Heart left ventricle (tissue), 13 donors: ENCODE data around the gene MRPL55.

Experiments used
- POLR2A ChIP-seq, 2 donors: fragments of 450-650 bp; IDR thresholded peaks; one replicate each; pipeline ENCODE4 v1.6.1; 2017; ENCODE audit warnings: antibody characterized with exemption in 2 of 2, mild to moderate bottlenecking in 2 of 2, moderate library complexity in 2 of 2
- TF ChIP-seq, protein P1 (sequence below), 12 donors: fragments of 200-600 bp; sonication (generic) in 4 of 12; IDR thresholded peaks; one replicate each; pipeline versions ENCODE4 v1.5.0 to v1.8.0; 2018 to 2022; ENCODE audit warnings: antibody characterized with exemption in 12 of 12, mild to moderate bottlenecking in 5 of 12
- donor health status: ischemic (EF 13 %, LVEDD 7.1; RV severe dilation, severe dysfunction).
- donor health status: DM: no; HTN: yes; CAD: no.
- donor health status: DM: no; HTN: no; CAD: no.
- donor health status: ischemic (EF 25% LVEDD 6.9; RV normal size, moderate dysfunction).
- donor health status: ischemic (EF 25% LVEDD 5.7; RV mildly dilated, moderate dysfunction).
- donor health status: ischemic (EF 35%, LVEDD 5.7; RV mildly dilated, moderate dysfunction).
- donor health status: nonischemic (EF 11% LVEDD 7.7; RV severe dilation, severe dysfunction).
- donor health status: DM: yes; HTN: yes; CAD: no.
- donor health status: PGD.
- donor health status: ischemic (EF 29% LVEDD 5.4; RV normal size, mild dysfunction).
- donor health status: nonischemic (EF 23%, LVEDD 6.1; RV moderate dilation, normal function).

DNA sequence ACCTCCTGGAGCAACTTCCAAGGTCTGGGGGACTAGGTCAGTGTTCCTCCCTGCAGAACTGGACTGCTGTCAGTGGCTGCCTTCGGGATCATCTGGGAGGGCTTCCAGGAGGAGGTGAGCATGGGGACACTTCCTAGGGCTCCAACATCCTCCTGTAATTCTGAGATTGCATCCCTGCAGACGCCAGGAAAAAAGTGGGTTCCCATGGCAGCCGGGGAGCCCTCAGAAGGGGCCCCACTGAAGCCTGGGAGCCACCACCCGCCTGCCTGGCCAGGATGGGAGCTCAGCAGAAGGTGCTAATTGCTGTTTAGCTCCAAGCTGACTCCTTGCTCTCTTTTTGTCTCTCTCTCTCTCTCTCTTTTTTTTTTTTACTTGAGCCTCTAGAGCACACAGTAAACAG lies 42.7 kb downstream of the MRPL55 start:
- TF ChIP-seq, protein P1, sequence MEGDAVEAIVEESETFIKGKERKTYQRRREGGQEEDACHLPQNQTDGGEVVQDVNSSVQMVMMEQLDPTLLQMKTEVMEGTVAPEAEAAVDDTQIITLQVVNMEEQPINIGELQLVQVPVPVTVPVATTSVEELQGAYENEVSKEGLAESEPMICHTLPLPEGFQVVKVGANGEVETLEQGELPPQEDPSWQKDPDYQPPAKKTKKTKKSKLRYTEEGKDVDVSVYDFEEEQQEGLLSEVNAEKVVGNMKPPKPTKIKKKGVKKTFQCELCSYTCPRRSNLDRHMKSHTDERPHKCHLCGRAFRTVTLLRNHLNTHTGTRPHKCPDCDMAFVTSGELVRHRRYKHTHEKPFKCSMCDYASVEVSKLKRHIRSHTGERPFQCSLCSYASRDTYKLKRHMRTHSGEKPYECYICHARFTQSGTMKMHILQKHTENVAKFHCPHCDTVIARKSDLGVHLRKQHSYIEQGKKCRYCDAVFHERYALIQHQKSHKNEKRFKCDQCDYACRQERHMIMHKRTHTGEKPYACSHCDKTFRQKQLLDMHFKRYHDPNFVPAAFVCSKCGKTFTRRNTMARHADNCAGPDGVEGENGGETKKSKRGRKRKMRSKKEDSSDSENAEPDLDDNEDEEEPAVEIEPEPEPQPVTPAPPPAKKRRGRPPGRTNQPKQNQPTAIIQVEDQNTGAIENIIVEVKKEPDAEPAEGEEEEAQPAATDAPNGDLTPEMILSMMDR (IDR thresholded peaks at IDR 0.05): no peak
- no peak for TF ChIP-seq POLR2A (IDR thresholded peaks at IDR 0.05)
